A549 (cell line): Measurements from ENCODE around the gene NGEF.

Experiments
- CEBPB ChIP-seq, 2 experiments: fragments of >200 bp in 1 of 2; sonication (Bioruptor Twin) in 1 of 2; formaldehyde crosslinking in 1 of 2; IDR thresholded peaks; 2 replicates each; pipeline ENCODE4 v1.6.1; 2012 to 2016
- CHD4 ChIP-seq: fragments of 200-600 bp; sonication (generic); IDR thresholded peaks from 2 replicates; pipeline ENCODE4 v1.6.1; 2016; ENCODE audit warnings: antibody characterized with exemption, mild to moderate bottlenecking, borderline replicate concordance
- CTCF ChIP-seq: fragments of >200 bp; sonication (Bioruptor Twin); formaldehyde crosslinking; IDR thresholded peaks from 3 replicates; pipeline ENCODE4 v1.5.1; 2016
- EP300 ChIP-seq, 2 experiments: fragments of >200 bp; sonication (Bioruptor Twin); formaldehyde crosslinking; IDR thresholded peaks; 2 replicates in 1 of 2; 3 replicates in 1 of 2; pipeline ENCODE4 v1.6.1; 2016 to 2017
- FOSL2 ChIP-seq, 2 experiments: fragments of 450-650 bp in 1 of 2; fragments of >200 bp in 1 of 2; sonication (Bioruptor Twin) in 1 of 2; formaldehyde crosslinking; IDR thresholded peaks; 2 replicates each; pipeline versions ENCODE4 v1.5.0 to v1.6.1; 2016 to 2020; ENCODE audit warnings: mild to moderate bottlenecking in 1 of 2, moderate library complexity in 1 of 2
- HDAC2 ChIP-seq: fragments of 200-600 bp; sonication (generic); IDR thresholded peaks from 2 replicates; pipeline ENCODE4 v1.6.1; 2016
- JUN ChIP-seq, 2 experiments: fragments of >200 bp; sonication (Bioruptor Twin); formaldehyde crosslinking; IDR thresholded peaks; 2 replicates in 1 of 2; 3 replicates in 1 of 2; pipeline ENCODE4 v1.6.1; 2016 to 2017
- KDM5A ChIP-seq: fragments of 200-600 bp; sonication (generic); IDR thresholded peaks from 2 replicates; pipeline ENCODE4 v1.6.1; 2016; ENCODE audit warnings: antibody characterized with exemption, mild to moderate bottlenecking
- NFE2L2 ChIP-seq: fragments of 150-350 bp; conservative IDR thresholded peaks from 2 replicates; pipeline ENCODE4 v1.6.1; 2014; ENCODE audit warnings: low read length
- POLR2A ChIP-seq: IDR thresholded peaks from 2 replicates; pipeline ENCODE4 v1.6.1; 2012; ENCODE audit warnings: mild to moderate bottlenecking, low read length
- POLR2AphosphoS2 ChIP-seq: conservative IDR thresholded peaks from 2 replicates; pipeline ENCODE4 v1.6.1; 2012; ENCODE audit warnings: low read length, improper control_type of control experiment, inconsistent platforms
- REST ChIP-seq: fragments of 200-600 bp; sonication (generic); IDR thresholded peaks from 2 replicates; pipeline ENCODE4 v1.6.1; 2016; ENCODE audit warnings: antibody characterized with exemption, mild to moderate bottlenecking, moderate library complexity
- SMC3 ChIP-seq: fragments of >200 bp; sonication (Bioruptor Twin); formaldehyde crosslinking; IDR thresholded peaks from 3 replicates; pipeline ENCODE4 v1.6.1; 2018; ENCODE audit warnings: inconsistent platforms
- TP53 ChIP-seq: fragments of 250-450 bp; sonication (Bioruptor Pico); IDR thresholded peaks from 2 replicates; pipeline ENCODE4 v1.5.0; 2021; ENCODE audit warnings: mild to moderate bottlenecking, moderate library complexity

- TF ChIP-seq CEBPB (IDR thresholded peaks at IDR 0.05), result no peak
- TF ChIP-seq CTCF, result no peak
- no peak for TF ChIP-seq REST
- no peak for TF ChIP-seq POLR2AphosphoS2
- no peak for TF ChIP-seq POLR2A
- TF ChIP-seq HDAC2, result no peak
- no peak for TF ChIP-seq CHD4
- TF ChIP-seq FOSL2 (IDR thresholded peaks at IDR 0.05), result no peak
- no peak for TF ChIP-seq FOSL2 (CRISPR knock-in tag; IDR thresholded peaks at IDR 0.05)
- TF ChIP-seq EP300 (IDR thresholded peaks at IDR 0.05), result no peak
- no peak for TF ChIP-seq JUN (IDR thresholded peaks at IDR 0.05)
- TF ChIP-seq TP53, result no peak
- no peak for TF ChIP-seq KDM5A
- no peak for TF ChIP-seq SMC3
- TF ChIP-seq NFE2L2, result no peak
Measured at GRCh38 chr2:233023007-233023760, 10.1 kb upstream of the NGEF start.
